Stomach (tissue), 9 donors: Measurements from ENCODE around the gene LDLRAD2. TPM values are rescaled to one million over a fixed set of nuclear protein-coding genes. Genes with fewer than 3 reads are reported as not detected.
A peak's percentile ranks its signal among the peaks of the same experiment; 100 is the strongest.

ENCODE experiments used
- DNase-seq, 2 donors: peaks; one replicate each; pipeline versions ENCODE4 v3.0.0 to v3.0.0-alpha.2; 2013 to 2019
- H3K27ac ChIP-seq, 5 donors: fragments of 200-600 bp in 4 of 5; sonication (generic) in 4 of 5; one replicate each; pipeline ENCODE4 v1.5.1; 2013 to 2019; ENCODE audit warnings: mild to moderate bottlenecking in 1 of 5, moderate library complexity in 1 of 5
- H3K27me3 ChIP-seq, 3 donors: fragments of 200-600 bp; sonication (generic); one replicate each; pipeline ENCODE4 v1.5.1; 2017 to 2019; ENCODE audit warnings: mixed run types in 1 of 3
- H3K36me3 ChIP-seq, 4 donors: fragments of 200-600 bp; sonication (generic); 1 replicate in 3 of 4; 2 replicates in 1 of 4; pipeline ENCODE4 v1.5.1; 2016 to 2019
- H3K4me1 ChIP-seq, 4 donors: fragments of 200-600 bp; sonication (generic); one replicate each; pipeline ENCODE4 v1.5.1; 2016 to 2019
- H3K4me3 ChIP-seq, 4 donors: fragments of 200-600 bp; sonication (generic) in 3 of 4; one replicate each; pipeline ENCODE4 v1.5.1; 2016 to 2019; ENCODE audit warnings: mild to moderate bottlenecking in 1 of 4
- H3K9me3 ChIP-seq, 4 donors: fragments of 200-600 bp; sonication (generic); one replicate each; pipeline ENCODE4 v1.5.1; 2016 to 2019
- CTCF ChIP-seq, 7 experiments: fragments of 450-650 bp in 4 of 7; fragments of 200-600 bp in 3 of 7; sonication (generic) in 3 of 7; IDR thresholded peaks; one replicate each; pipeline ENCODE4 v1.5.1; 2016 to 2019; ENCODE audit warnings: antibody characterized with exemption in 7 of 7, control low read depth in 2 of 7, mild to moderate bottlenecking in 1 of 7
- EP300 ChIP-seq: sonication (generic); formaldehyde crosslinking; IDR thresholded peaks from one replicate; pipeline ENCODE4 v1.6.1; 2017; ENCODE audit warnings: antibody characterized with exemption
- POLR2A ChIP-seq, 4 donors: fragments of 450-650 bp; IDR thresholded peaks; one replicate each; pipeline ENCODE4 v1.6.1; 2016; ENCODE audit warnings: antibody characterized with exemption in 4 of 4, control low read depth in 2 of 4, mild to moderate bottlenecking in 1 of 4, moderate library complexity in 1 of 4
- POLR2AphosphoS5 ChIP-seq, 3 donors: sonication (generic); formaldehyde crosslinking; IDR thresholded peaks; one replicate each; pipeline ENCODE4 v1.6.1; 2016; ENCODE audit warnings: antibody characterized with exemption in 3 of 3
- WGBS, 5 donors: extraction: QIAGEN DNeasy Blood & Tissue Kit in 3 of 5; methylation state at CpG; one replicate each; pipeline versions ENCODE4 v1.1.5 to v1.1.7; 2013 to 2018; 5-methylcytosine and 5-hydroxymethylcytosine counted together
- intact Hi-C: fragments of 100-400 bp; cut with DNase I; formaldehyde crosslinking; loops from one replicate; pipeline ENCODE4 v1.15.1; 2023; ENCODE audit warnings: low total_unique reads
- polyA plus RNA-seq, 3 donors: library from polyadenylated mRNA; stranded (reverse); fragments of 200-250 nt; gene quantifications; one replicate each; pipeline ENCODE4 v1.2.3, GENCODE V29; 2013
- total RNA-seq, 5 donors: library from RNA; depleted of rRNA; stranded (reverse); fragments of >200 nt; gene quantifications; one replicate each; pipeline versions ENCODE4 v1.1.0 to v1.2.3, GENCODE V29; 2014 to 2016
- donor health status: healthy with polysubstance abuse.
- donor health status: Bipolar disorder and iron deficiency.
- donor health status: healthy.

Gene LDLRAD2
- total and polyA plus RNA-seq, 8 donors = 0.72 to 2.6 (median 1.6) TPM; not detected in 3

GRCh38 chr1:21871943-21872342, 59.9 kb downstream of the LDLRAD2 start:
- Histone ChIP-seq H3K4me1 (peaks cover 12 to 49% (median 31%) of the 10 kb centered on the region in 4 donors), H3K27me3 (no peaks in the 10 kb centered on the region), H3K4me3 (no peak overlapping the region), H3K27ac (peak overlapping the region in 3 of 5 donors; percentile 10 to 79 (median 43)), H3K9me3 (no peaks in the 10 kb centered on the region), H3K36me3 (peaks cover 76 to 93% (median 85%) of the 10 kb centered on the region in 4 donors)
- TF ChIP-seq CTCF (IDR thresholded peaks at IDR 0.05) (no peak), EP300 (no peak), POLR2A (IDR thresholded peaks at IDR 0.05) (no peak), POLR2AphosphoS5 (IDR thresholded peaks at IDR 0.05) (no peak)
- WGBS, 5 donors = 72 to 85% (median 78%) methylated on average over 13 of the region's 13 CpGs
- DNase-seq = no peak
- intact Hi-C loops = no loop called here

GRCh38 chr1:21872445-21873079, 60.5 kb downstream of the LDLRAD2 start:
- H3K9me3 ChIP-seq = no peaks in the 10 kb centered on the region
- WGBS, 5 donors = 85 to 94% (median 90%) methylated on average over 8 to 17 of the region's 17 CpGs
- TF ChIP-seq POLR2A (IDR thresholded peaks at IDR 0.05) (no peak), CTCF (IDR thresholded peaks at IDR 0.05) (no peak), POLR2AphosphoS5 (IDR thresholded peaks at IDR 0.05) (no peak), EP300 (no peak)
- H3K27ac ChIP-seq = peak overlapping the region in 3 of 5 donors; percentile 10 to 79 (median 43)
- no peak overlapping the region for H3K4me3 ChIP-seq
- DNase-seq = no peak
- intact Hi-C loops = no loop called here
- H3K36me3 ChIP-seq = peaks cover 76 to 93% (median 91%) of the 10 kb centered on the region in 4 donors
- no peaks in the 10 kb centered on the region for H3K27me3 ChIP-seq
- H3K4me1 ChIP-seq = peaks cover 12 to 44% (median 29%) of the 10 kb centered on the region in 4 donors

- Histone ChIP-seq H3K27ac (peak overlapping the region in 2 of 5 donors; percentile 43 to 79), H3K4me1 (peaks cover 12 to 37% (median 26%) of the 10 kb centered on the region in 4 donors), H3K9me3 (no peaks in the 10 kb centered on the region), H3K4me3 (no peak overlapping the region), H3K36me3 (peaks cover 77 to 96% (median 95%) of the 10 kb centered on the region in 4 donors), H3K27me3 (no peaks in the 10 kb centered on the region)
- DNase-seq = no peak
- intact Hi-C loops = no loop called here
- TF ChIP-seq EP300 (no peak), POLR2AphosphoS5 (IDR thresholded peaks at IDR 0.05) (no peak), POLR2A (IDR thresholded peaks at IDR 0.05) (no peak), CTCF (IDR thresholded peaks at IDR 0.05) (no peak)
- 86 to 93% (median 89%) methylated on average over 7 to 8 of the region's 8 CpGs for WGBS, 5 donors
These were observed 61.1 kb downstream of the LDLRAD2 start for GRCh38 chr1:21873174-21873573.

- Histone ChIP-seq H3K4me1 (peaks cover 12 to 33% (median 24%) of the 10 kb centered on the region in 4 donors), H3K36me3 (peaks cover 77 to 96% (median 95%) of the 10 kb centered on the region in 4 donors), H3K27ac (peak overlapping the region in 2 of 5 donors; percentile 43 to 79), H3K4me3 (no peak overlapping the region), H3K27me3 (no peaks in the 10 kb centered on the region), H3K9me3 (no peaks in the 10 kb centered on the region)
- 84 to 94% (median 92%) methylated on average over 7 to 10 of the region's 10 CpGs for WGBS, 5 donors
- TF ChIP-seq EP300 = no peak
- no peak for TF ChIP-seq POLR2AphosphoS5 (IDR thresholded peaks at IDR 0.05)
- no peak for TF ChIP-seq CTCF (IDR thresholded peaks at IDR 0.05)
- TF ChIP-seq POLR2A (IDR thresholded peaks at IDR 0.05) = no peak
- no peak for DNase-seq
- intact Hi-C loops = no loop called here
These were observed 61.7 kb downstream of the LDLRAD2 start for GRCh38 chr1:21873761-21874160.
